Motor neuron (in vitro differentiated cells): ENCODE data around the gene SUN1. TPM values are rescaled to one million over a fixed set of nuclear protein-coding genes. Genes with fewer than 3 reads are reported as not detected.
"Not testable (repeated sequence)": the region's sequence is repeated elsewhere in the genome, so short reads cannot be mapped to it uniquely, and the experiment has no call there.

Experiments
- ATAC-seq, 8 experiments: fragments of 200-7000 bp; cut with Tn5 transposase; replicated peaks in 6 of 8; 2 replicates each; pipeline ENCODE4 v1.8.0; 2021; ENCODE audit warnings: mild to moderate bottlenecking in 8 of 8, moderate library complexity in 8 of 8
- H3K27ac ChIP-seq, 2 donors: fragments of 250-450 bp; sonication (Bioruptor Pico); 2 replicates each; pipeline ENCODE4 v1.9.0; 2021; ENCODE audit warnings: antibody characterized with exemption in 2 of 2, mild to moderate bottlenecking in 2 of 2, moderate library complexity in 1 of 2
- H3K4me1 ChIP-seq, 2 donors: fragments of 250-450 bp; sonication (Bioruptor Pico); replicated peaks in 1 of 2; 2 replicates each; pipeline ENCODE4 v1.6.1; 2021; ENCODE audit warnings: antibody characterized with exemption in 2 of 2, mild to moderate bottlenecking in 2 of 2, moderate library complexity in 1 of 2
- H3K4me3 ChIP-seq, 5 donors: fragments of 250-450 bp; sonication (Bioruptor Pico); 2 replicates each; pipeline ENCODE4 v1.9.0; 2021; ENCODE audit warnings: antibody characterized with exemption in 5 of 5, mild to moderate bottlenecking in 5 of 5, moderate library complexity in 4 of 5
- WGBS, 10 experiments: fragments of 450-650 bp; shearing (Covaris generic); methylation state at CpG; one replicate each; pipeline ENCODE4 v1.0.0; 2022; 5-methylcytosine and 5-hydroxymethylcytosine counted together
- in situ Hi-C, 9 experiments: fragments of 400-800 bp; cut with MboI; loops; one replicate each; pipeline ENCODE4 v1.15.0; 2021; ENCODE audit warnings: low sequenced_read_pairs in 9 of 9, low pct_unique_long_range_greater_than_20kb in 2 of 9; ENCODE audit not compliant: unreplicated experiment in 9 of 9
- total RNA-seq, 8 experiments: library from RNA; unstranded; fragments of 300-600 nt; gene quantifications; 2 replicates each; pipeline versions ENCODE4 v1.2.3 to v1.2.4, GENCODE V29; 2022

Gene SUN1
- total RNA-seq, 8 experiments from 2014 or later, result 30.8 to 102 (median 53.0) TPM

DNA sequence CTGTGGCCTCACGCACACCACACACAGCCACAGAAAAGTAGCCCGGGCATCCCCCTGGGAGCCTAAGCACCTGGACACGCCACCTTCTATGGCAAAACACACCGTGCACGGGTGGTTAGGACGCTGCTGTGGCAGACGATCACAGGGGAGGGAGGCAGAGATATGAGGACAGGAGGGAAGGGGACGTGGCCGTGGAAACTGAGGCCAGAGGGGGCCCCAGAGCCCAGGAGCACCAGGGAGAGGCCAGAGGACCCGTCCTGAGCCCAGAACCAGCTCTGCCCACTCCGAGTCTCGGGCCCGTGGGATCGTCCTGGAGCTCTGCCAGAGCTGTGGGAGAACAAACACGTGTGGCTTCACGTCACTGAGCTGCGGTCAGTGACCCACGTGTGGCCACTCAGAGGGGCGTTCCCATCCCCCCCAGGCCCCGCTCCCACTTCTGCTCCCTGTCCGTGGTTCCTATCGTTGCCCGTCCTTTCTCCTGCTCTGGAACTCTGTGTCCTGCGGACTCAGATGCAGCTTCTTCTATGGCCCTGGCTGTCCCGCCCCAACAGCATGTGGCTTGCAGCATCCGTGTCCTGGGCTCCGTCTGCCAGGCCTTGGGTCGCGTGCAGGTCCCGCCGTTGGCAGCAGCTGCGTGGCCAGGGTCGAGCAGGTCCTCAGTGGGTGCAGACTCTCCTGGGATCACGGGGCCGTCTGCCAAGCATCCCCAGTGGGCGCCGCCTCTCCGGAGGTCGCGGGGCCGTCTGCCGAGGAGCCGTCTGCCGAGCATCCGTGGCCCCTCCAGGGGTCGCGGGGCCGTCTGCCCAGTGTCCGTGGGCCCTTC lies 75.1 kb downstream of the SUN1 start:
- WGBS, 10 experiments, result 0 to 39% (median 13%) methylated on average over 2 to 4 of the region's 49 CpGs; no CpG with 5 or more reads in 7 of the 10 experiments
- peaks cover 0 to 8% of the 10 kb centered on the region in 2 donors for H3K4me1 ChIP-seq
- peak in 1 of 8 experiments; percentile 17 for ATAC-seq
- no peak overlapping the region for H3K27ac ChIP-seq
- H3K4me3 ChIP-seq, result no peak overlapping the region
- in situ Hi-C loops, result no loop called here

DNA sequence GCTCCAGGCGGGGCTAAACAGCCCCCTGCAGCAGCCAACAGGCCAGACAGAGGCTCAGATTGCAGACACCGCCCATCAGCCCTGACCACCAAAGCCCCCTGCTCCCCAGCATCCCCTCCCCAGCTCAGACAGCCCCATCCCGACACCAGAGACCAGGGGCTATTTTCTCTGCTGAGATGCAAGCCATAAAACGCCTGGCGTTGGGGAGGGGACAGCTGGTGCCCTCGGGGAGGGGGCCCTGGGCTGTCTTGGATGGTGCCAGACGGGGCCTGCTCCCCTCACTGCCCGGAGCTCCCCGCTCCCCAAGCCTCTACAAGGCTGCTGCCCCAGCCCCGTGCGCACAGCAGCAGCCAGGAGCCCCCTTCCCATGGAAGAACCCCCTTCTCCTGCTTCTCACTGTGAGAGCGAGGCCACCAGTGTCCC lies 75.9 kb downstream of the SUN1 start:
- WGBS, 10 experiments, result no CpG with 5 or more reads among the region's 12 CpGs
- H3K4me1 ChIP-seq, result peaks cover 0 to 8% of the 10 kb centered on the region in 2 donors
- H3K4me3 ChIP-seq, result no peak overlapping the region
- in situ Hi-C loops, result no loop called here
- no peak for ATAC-seq
- H3K27ac ChIP-seq, result no peak overlapping the region

DNA sequence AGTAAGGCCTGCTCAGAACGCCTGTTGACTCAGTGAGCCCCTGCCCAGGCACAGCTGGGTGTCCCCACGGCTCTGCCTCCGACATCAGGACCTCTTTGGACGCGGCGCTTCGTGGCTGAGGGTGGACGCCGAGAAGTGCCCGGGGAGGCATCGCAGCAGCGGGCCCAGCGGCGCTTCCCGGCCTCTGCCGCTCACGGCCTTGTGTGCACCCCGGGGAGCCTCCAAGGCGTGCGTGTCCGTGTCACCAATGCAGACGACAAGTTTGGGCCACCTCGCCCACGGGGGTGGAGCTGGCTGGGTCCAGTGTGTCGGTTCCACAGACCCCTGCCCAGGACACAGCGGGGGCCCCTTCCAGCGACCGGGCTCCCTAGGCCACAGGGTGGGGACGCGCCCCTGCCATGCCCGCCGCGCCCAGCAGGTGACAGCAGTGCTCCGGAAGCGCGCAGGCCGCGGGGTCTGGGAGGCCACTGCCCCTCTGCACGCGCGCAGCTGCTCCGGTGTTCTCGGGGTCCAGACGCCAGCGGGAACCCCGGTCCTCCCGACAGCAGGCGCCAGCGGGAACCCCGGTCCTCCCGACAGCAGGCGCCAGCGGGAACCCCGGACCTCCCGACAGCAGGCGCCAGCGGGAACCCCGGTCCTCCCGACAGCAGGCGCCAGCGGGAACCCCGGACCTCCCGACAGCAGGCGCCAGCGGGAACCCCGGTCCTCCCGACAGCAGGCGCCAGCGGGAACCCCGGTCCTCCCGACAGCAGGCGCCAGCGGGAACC lies 76.5 kb downstream of the SUN1 start:
- 0 to 88% (median 48%) methylated on average over 3 to 6 of the region's 73 CpGs; no CpG with 5 or more reads in 7 of the 10 experiments for WGBS, 10 experiments
- peak; percentile 64 to 85 (median 77) for ATAC-seq

DNA sequence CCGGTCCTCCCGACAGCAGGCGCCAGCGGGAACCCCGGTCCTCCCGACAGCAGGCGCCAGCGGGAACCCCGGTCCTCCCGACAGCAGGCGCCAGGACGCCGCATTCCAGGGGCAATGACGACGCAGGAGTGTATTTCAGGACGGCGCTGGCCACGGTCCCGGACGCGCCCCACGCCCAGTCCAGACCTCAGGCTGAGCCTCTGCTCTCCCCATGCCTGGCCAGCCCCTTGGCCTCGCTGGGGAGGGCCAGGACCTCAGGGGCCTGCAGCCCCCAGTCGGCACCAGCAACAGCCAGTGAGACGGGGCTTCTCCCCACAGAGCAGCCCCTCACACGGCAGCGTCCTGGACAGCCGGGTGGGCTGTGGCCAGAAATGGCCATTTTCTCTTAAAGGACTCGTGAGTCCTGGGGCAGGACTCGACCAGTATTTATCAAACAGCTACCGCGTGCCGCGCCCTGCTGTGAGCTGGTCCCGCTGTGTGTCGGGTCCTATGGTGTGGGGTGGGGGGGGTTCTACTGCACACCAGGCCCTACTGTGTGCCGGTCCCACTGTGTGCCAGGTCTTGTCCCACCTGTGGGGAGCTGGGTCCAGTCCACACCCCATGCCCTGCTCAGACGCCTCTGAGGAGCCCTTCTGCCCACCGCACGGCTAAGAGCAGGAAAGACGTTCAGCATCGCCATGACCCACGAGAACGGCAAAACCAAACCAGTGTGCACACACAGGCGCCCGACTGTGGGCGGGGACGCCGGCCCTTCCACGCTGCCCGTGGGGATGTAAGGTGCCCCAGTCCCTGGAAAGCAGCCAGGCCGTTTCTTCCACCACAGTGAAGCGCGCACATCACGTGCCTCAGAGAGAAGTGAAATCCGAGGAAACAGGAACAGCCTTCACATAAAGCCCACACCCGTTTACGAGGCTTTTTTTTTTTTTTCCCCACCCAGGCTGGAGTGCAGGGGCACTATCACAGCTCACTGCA lies 77.4 kb downstream of the SUN1 start:
- peak in 5 of 8 experiments; percentile 6 to 83 (median 56) for ATAC-seq
- Histone ChIP-seq H3K4me1 (peaks cover 0 to 5% of the 10 kb centered on the region in 2 donors), H3K4me3 (peak overlapping the region in 1 of 5 donors; percentile 15), H3K27ac (no peak overlapping the region)
- 57 to 100% (median 97%) methylated on average over 1 to 13 of the region's 58 CpGs; no CpG with 5 or more reads in 4 of the 10 experiments for WGBS, 10 experiments
- in situ Hi-C loops, result no loop called here

More for the DNA sequence above, 76.5 kb downstream of the SUN1 start:
- H3K27ac ChIP-seq, in situ Hi-C loops, H3K4me1 ChIP-seq: not testable (repeated sequence)
- H3K4me3 ChIP-seq, result peak overlapping the region in 1 of 5 donors; percentile 15

DNA sequence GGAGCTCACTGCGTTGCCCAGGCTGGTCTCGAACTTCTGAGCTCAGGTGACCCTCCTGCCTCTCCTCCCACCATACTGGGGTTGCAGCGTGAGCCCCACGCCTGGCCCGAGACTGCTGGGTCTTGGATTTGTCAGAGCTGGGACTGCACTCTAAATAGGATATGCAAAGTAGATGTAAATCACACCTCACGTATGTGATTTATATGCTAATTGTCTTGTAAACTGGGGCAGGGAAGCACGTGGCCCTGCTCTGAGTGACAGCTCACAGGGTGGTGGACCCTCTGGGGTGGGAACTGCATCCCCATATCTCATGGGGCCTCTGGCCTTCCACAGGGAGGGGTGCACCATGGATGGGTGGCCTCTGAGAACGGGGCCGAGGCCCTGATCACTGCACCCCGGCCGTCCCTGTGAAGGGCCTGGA lies 78.2 kb downstream of the SUN1 start:
- H3K4me3 ChIP-seq, result no peak overlapping the region
- in situ Hi-C loops, result no loop called here
- peak in 5 of 8 experiments; percentile 8 to 71 (median 14) for ATAC-seq
- H3K27ac ChIP-seq, result no peak overlapping the region
- WGBS, 10 experiments, result 72 to 100% (median 89%) methylated on average over 3 to 6 of the region's 11 CpGs; no CpG with 5 or more reads in 6 of the 10 experiments
- H3K4me1 ChIP-seq, result peaks cover 4 to 8% of the 10 kb centered on the region in 2 donors

DNA sequence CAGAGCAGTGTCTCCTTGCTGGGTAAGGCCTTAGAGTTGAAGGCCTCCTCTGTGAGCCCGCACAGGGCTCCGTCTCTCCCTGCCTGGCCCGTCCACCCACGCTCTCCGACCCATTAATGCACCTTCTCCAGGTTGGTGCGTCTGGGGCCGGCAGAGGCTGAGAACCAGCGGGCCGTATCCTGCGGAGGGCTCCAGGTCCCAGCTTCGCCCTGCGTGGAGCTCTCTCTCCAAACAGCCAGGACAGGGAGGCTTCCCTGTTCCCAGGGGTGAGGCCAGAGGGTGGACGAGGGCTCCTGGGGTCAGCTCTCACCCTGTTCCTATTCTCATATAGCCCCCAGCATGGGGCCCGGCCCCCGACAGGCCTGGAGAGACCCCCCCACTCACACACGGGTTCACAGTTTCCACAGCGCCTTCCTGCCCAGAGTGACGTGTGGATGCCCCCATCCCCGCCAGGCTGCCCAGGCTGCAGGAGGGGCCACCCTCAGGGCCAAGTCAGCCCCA lies 78.7 kb downstream of the SUN1 start:
- 80 to 100% methylated on average over 1 to 2 of the region's 19 CpGs; no CpG with 5 or more reads in 8 of the 10 experiments for WGBS, 10 experiments
- Histone ChIP-seq H3K4me1 (peaks cover 9 to 12% of the 10 kb centered on the region in 2 donors), H3K4me3 (no peak overlapping the region), H3K27ac (no peak overlapping the region)
- in situ Hi-C loops, result no loop called here
- no peak for ATAC-seq

DNA sequence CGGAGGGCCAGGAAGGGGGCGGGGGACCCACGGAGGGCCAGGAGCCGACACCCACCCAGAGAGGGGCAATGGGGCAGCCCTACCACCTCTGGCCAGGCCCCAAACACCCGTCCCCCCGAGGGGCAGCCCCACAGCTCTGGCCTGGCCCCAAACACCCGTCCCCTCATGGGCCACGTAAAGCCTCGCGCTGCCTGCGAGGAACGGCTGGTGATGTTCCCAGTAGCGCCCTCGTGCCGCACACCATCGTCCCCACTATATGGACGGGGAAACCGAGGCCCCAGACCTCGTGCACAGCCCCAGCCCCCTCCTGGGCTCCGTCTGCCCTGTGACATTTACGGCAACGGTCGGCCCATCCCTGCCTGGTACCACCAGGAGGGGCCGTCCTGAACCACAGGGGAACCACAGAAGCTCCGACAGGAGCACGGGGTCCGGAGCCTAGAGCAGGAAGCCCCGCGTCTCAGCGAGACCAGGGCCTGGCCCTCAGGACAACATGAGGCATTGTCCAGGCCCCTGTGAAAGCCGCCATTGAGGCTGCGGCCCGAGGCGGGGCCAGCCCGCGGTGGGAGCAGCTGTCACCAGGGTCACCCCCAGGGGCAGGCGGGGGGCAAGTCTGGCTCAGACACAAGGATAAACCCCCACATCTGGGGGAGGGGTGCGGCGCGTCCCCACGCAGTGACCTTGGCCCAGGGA lies 79.7 kb downstream of the SUN1 start:
- H3K4me3 ChIP-seq, result no peak overlapping the region
- H3K27ac ChIP-seq, result no peak overlapping the region
- in situ Hi-C loops, result no loop called here
- ATAC-seq, result no peak
- WGBS, 10 experiments, result 85% methylated on average over 6 of the region's 41 CpGs; no CpG with 5 or more reads in 9 of the 10 experiments
- peaks cover 16 to 19% of the 10 kb centered on the region in 2 donors for H3K4me1 ChIP-seq

DNA sequence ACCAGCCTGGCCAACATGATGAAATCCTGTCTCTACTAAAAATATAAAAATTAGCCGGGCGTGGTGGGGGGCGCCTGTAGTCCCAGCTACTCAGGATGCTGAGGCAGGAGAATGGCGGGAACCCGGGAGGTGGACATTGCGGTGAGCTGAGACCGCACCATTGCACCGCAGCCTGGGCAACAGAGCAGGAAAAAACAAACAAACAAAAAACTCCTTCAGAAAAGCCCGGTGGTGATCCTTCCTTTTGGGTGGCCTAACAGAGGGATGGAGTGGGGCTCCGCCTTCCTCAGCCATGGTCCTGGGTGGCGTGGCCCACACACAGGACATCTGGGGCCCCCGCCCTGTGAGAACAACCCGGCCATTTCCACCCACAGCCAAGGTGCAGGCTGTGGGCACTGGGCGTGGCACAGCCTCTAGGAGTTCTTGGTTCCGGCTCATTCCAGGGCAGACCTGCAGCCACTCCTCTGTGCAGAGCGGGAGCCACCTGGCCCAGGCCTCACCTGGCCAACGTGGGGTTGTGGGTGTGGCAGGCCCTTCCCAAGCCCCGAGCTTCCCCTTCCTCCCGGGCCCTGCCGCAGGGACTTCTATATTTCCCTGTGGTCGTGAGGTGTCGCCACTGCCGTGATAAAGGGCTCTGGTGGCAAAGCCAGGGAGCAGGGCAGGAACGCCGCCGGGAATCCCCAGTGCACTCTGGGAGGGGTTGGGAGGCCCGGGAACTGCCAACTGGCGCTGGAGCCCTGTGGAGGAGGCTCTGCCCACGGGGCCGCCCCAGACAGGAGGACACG lies 81.7 kb downstream of the SUN1 start:
- Histone ChIP-seq H3K27ac (no peak overlapping the region), H3K4me1 (peaks cover 16 to 17% of the 10 kb centered on the region in 2 donors), H3K4me3 (no peak overlapping the region)
- no peak for ATAC-seq
- in situ Hi-C loops, result no loop called here
- WGBS, 10 experiments, result 53 to 85% (median 73%) methylated on average over 3 to 7 of the region's 31 CpGs; no CpG with 5 or more reads in 5 of the 10 experiments

DNA sequence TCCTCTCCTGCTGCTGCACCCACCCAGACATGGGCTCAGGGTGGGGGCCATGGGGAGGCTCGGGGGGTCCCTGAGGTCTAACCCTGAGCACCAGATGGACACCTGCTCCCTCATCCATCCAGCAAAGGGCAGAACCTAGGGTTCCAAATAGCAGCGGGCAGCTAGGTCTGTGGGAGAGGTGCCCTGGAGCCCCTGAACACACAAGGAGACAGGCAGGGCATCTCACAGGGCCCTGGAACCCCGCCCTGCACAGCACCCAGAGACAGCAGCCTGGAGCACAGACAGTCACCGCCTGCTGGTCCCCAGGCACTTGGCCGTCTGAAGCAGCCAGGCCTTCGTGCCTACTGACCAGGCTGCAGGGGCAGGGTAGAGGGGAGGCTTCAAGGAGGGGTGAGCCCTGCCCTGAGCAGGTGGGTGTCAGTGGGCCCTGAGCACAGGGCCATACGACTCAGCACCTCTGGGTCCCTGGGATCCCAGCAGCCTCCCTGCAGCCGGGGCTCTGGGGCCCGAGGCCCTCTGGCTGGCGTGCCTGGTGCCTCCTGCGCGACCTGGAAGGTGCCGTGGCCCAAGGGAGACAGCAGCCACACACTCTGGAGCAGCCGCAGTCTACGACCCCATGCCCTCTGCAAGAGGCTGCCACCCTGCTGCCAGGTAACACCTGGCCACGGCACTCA lies 82.4 kb downstream of the SUN1 start:
- in situ Hi-C loops, result no loop called here
- Histone ChIP-seq H3K27ac (no peak overlapping the region), H3K4me3 (no peak overlapping the region), H3K4me1 (peaks cover 15 to 16% of the 10 kb centered on the region in 2 donors)
- peak in 1 of 8 experiments; percentile 10 for ATAC-seq
- no CpG with 5 or more reads among the region's 16 CpGs for whole genome bisulfite sequencing, 10 experiments

DNA sequence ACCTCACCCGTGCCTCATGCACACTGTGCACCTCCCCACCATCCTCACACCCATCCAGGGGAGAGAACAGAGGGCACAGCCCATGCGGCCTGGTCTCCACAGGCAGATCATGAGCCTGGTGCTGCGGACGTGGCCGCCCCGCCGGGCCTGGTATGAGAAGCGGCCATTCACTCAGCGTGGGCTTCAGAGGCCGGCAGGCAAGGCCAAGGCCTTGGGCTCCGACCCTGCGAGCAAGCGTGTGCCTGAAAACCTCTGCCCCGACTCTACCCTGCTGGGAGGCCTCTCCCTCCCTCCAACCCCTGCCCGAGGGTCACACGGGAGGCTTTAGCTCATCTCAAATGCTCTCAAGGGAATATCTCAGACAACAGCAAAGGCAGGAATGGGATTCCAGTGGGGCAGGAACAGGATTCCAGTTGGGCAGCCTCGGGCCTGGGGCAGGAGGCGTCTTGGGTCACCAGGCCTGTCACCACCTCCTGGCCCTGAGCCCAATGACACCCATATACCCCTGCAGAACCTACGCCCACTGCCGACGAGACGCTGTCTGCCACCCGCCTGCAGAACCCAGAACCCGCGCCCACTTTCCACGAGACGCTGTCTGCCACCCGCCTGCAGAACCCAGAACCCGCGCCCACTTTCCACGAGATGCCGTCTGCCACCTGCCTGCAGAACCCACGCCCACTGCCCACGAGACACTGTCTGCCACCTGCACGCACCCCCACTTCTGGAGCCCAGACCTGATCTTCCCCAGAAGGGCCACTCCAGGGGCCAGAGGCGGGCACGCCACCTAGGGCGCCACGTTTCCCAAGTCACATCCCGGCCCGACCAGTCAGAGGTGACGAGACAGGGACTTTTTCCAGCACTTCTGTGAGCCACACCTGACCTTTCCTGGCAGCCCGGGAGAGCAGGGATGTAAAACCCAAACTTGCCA lies 83.3 kb downstream of the SUN1 start:
- in situ Hi-C loops, result no loop called here
- H3K4me1 ChIP-seq, result peaks cover 15 to 16% of the 10 kb centered on the region in 2 donors
- peak overlapping the region in 1 of 2 donors; percentile 64 for H3K27ac ChIP-seq
- no peak overlapping the region for H3K4me3 ChIP-seq
- ATAC-seq, result peak in 5 of 8 experiments; percentile 15 to 65 (median 57)
- WGBS, 10 experiments, result 77 to 100% (median 88%) methylated on average over 1 to 9 of the region's 43 CpGs; no CpG with 5 or more reads in 6 of the 10 experiments
